HG03575 (cell line): ENCODE data around the gene FAM9B.

Experiments
- ATAC-seq: cut with Tn5 transposase; IDR thresholded peaks from one replicate; pipeline ENCODE4 v1.9.1; 2021; ENCODE audit not compliant: unreplicated experiment, insufficient number of reproducible peaks, low FRiP score; ENCODE audit errors: extremely low read depth

FAM9B gene

GRCh38 chrX:8987672-8988250 lies 46.2 kb downstream of the FAM9B start:
- ATAC-seq: no peak

- ATAC-seq: no peak
These were observed 49.7 kb downstream of the FAM9B start for GRCh38 chrX:8984231-8984630.

GRCh38 chrX:8981723-8982122 lies 52.2 kb downstream of the FAM9B start:
- ATAC-seq: no peak

GRCh38 chrX:8980756-8981155 lies 53.2 kb downstream of the FAM9B start:
- ATAC-seq: no peak
